K562 (cell line): ENCODE measurements around the gene ENDOD1. TPM values are rescaled to one million over a fixed set of nuclear protein-coding genes. Genes with fewer than 3 reads are reported as not detected.
A peak's percentile ranks its signal among the peaks of the same experiment; 100 is the strongest.

Source experiments
- ATAC-seq: fragments of 200-7000 bp; cut with Tn5 transposase; 3 replicates; pipeline ENCODE4 v1.9.1; 2020; ENCODE audit warnings: moderate library complexity
- BruUV-seq: library from RNA; stranded (reverse); fragments of 400-500 nt; replicated peaks from 2 replicates; lab custom pipeline; 2021; lab: Mats Ljungman, UMichigan
- CTCF ChIA-PET: fragments of 300-600 bp; formaldehyde crosslinking; extraction: SDS; loops from one replicate; lab custom pipeline; 2021; ENCODE audit warnings: low intra/inter-chr PET ratio; lab: Yijun Ruan, JAX
- POLR2A ChIA-PET: fragments of 300-600, 350-650 bp; sonication (Branson Sonifier 250); formaldehyde crosslinking; extraction: SDS; loops from one replicate; lab custom pipeline; 2021; ENCODE audit warnings: antibody characterized with exemption, inconsistent platforms; lab: Yijun Ruan, JAX
- DNase-seq, 4 experiments: peaks; one replicate each; pipeline versions ENCODE4 v3.0.0 to v3.0.0-alpha.2; 2011 to 2018; ENCODE audit warnings: low spot score in 3 of 4, mixed read lengths in 3 of 4; ENCODE audit errors: extremely low read depth in 1 of 4
- FAIRE-seq: peaks from 2 replicates; lab custom pipeline; 2011; peaks lifted over from hg19 to GRCh38; lab: Jason Lieb, UNC
- H2AFZ ChIP-seq: 2 replicates; pipeline ENCODE4 v1.6.0; 2011; ENCODE audit warnings: low read depth, low read length, control low read depth, inconsistent platforms
- H3K27ac ChIP-seq: fragments of 200-600 bp; 3 replicates; pipeline ENCODE4 v1.8.0; 2011; ENCODE audit warnings: low read depth, mild to moderate bottlenecking, control low read depth, inconsistent platforms, low read length, moderate library complexity, mixed read lengths; ENCODE audit errors: extremely low read depth
- H3K27me3 ChIP-seq, 2 experiments: fragments of 300-600 bp in 1 of 2; 2 replicates in 1 of 2; 3 replicates in 1 of 2; pipeline versions ENCODE4 v1.6.0 to v1.8.0; 2011; ENCODE audit warnings: inconsistent platforms in 2 of 2, low read length in 2 of 2, mild to moderate bottlenecking in 1 of 2, mixed read lengths in 1 of 2, moderate library complexity in 1 of 2; ENCODE audit not compliant: control insufficient read depth in 2 of 2, insufficient read depth in 2 of 2
- H3K36me3 ChIP-seq: fragments of 300-600 bp; 3 replicates; pipeline ENCODE4 v1.8.0; 2011; ENCODE audit warnings: mild to moderate bottlenecking, low read length, inconsistent platforms; ENCODE audit not compliant: control insufficient read depth, insufficient read depth
- H3K4me1 ChIP-seq, 2 experiments: fragments of 200-600 bp in 1 of 2; replicated peaks in 1 of 2; 2 replicates in 1 of 2; 3 replicates in 1 of 2; pipeline versions ENCODE4 v1.5.1 to v1.8.0; 2011; ENCODE audit warnings: inconsistent platforms in 2 of 2, low read length in 2 of 2, mild to moderate bottlenecking in 1 of 2, mixed read lengths in 1 of 2, moderate library complexity in 1 of 2; ENCODE audit not compliant: control insufficient read depth in 2 of 2, insufficient read depth in 2 of 2
- H3K4me2 ChIP-seq: 2 replicates; pipeline ENCODE4 v1.6.1; 2011; ENCODE audit warnings: low read length, control low read depth, inconsistent platforms, mixed read lengths; ENCODE audit not compliant: insufficient read depth
- H3K4me3 ChIP-seq: fragments of 200-600 bp; sonication (generic), shearing (Covaris generic); 2 replicates; pipeline ENCODE4 v1.5.1; 2016; ENCODE audit warnings: control low read depth, inconsistent platforms
- H3K79me2 ChIP-seq: fragments of 200-600 bp; 3 replicates; pipeline ENCODE4 v1.8.0; 2011; ENCODE audit warnings: low read length, inconsistent platforms; ENCODE audit not compliant: control insufficient read depth, insufficient read depth
- H3K9ac ChIP-seq, 2 experiments: 2 replicates each; pipeline versions ENCODE4 v1.6.0 to v1.6.1; 2011; ENCODE audit warnings: low read depth in 2 of 2, low read length in 2 of 2, control low read depth in 1 of 2, inconsistent platforms in 1 of 2, mild to moderate bottlenecking in 1 of 2, mixed read lengths in 1 of 2; ENCODE audit not compliant: insufficient read depth in 1 of 2
- H3K9me1 ChIP-seq: one replicate; pipeline ENCODE4 v1.6.0; 2011; ENCODE audit warnings: inconsistent platforms, mild to moderate bottlenecking, low read length, moderate library complexity; ENCODE audit not compliant: control insufficient read depth, insufficient read depth
- H3K9me3 ChIP-seq: replicated peaks from 2 replicates; pipeline ENCODE4 v1.5.1; 2011; ENCODE audit warnings: low read depth, low read length, inconsistent platforms; ENCODE audit not compliant: control insufficient read depth, insufficient read depth
- H4K20me1 ChIP-seq: replicated peaks from 2 replicates; pipeline ENCODE4 v1.6.1; 2011; ENCODE audit warnings: low read length, inconsistent platforms, mixed read lengths; ENCODE audit not compliant: control insufficient read depth, insufficient read depth
- CGGBP1 ChIP-seq: fragments of 250-450 bp; sonication (Bioruptor Pico); IDR thresholded peaks from 2 replicates; pipeline ENCODE4 v1.9.0; 2021; ENCODE audit warnings: mild to moderate bottlenecking
- CTCF ChIP-seq, 3 experiments: IDR thresholded peaks in 2 of 3; conservative IDR thresholded peaks in 1 of 3; 2 replicates each; pipeline ENCODE4 v1.5.1; 2011 to 2012; ENCODE audit warnings: low read length in 3 of 3, mild to moderate bottlenecking in 3 of 3, control low read depth in 2 of 3, improper control_type of control experiment in 1 of 3, inconsistent platforms in 1 of 3, low read depth in 1 of 3, mixed read lengths in 1 of 3, moderate library complexity in 1 of 3; ENCODE audit not compliant: insufficient read depth in 2 of 3
- FOXK2 ChIP-seq, 2 experiments: fragments of 450-650 bp; IDR thresholded peaks in 1 of 2; conservative IDR thresholded peaks in 1 of 2; 2 replicates each; pipeline ENCODE4 v1.6.1; 2016; ENCODE audit warnings: low read depth in 2 of 2, mild to moderate bottlenecking in 1 of 2
- GTF2F1 ChIP-seq: IDR thresholded peaks from 2 replicates; pipeline ENCODE4 v1.6.1; 2011; ENCODE audit warnings: low read depth, low read length, improper control_type of control experiment
- HMG20A ChIP-seq: fragments of 450-650 bp; formaldehyde crosslinking; conservative IDR thresholded peaks from 2 replicates; pipeline ENCODE4 v1.4.0; 2020; ENCODE audit warnings: mild to moderate bottlenecking, mixed read lengths
- HMG20B ChIP-seq: fragments of 250-450 bp; sonication (Bioruptor Pico); IDR thresholded peaks from 2 replicates; pipeline ENCODE4 v1.5.0; 2021; ENCODE audit warnings: mild to moderate bottlenecking
- KHSRP ChIP-seq: fragments of 450-650 bp; IDR thresholded peaks from 2 replicates; pipeline ENCODE4 v1.6.1; 2017
- MCM2 ChIP-seq: fragments of 450-650 bp; IDR thresholded peaks from 2 replicates; pipeline ENCODE4 v1.6.1; 2017; ENCODE audit warnings: low read depth, mild to moderate bottlenecking
- MCM3 ChIP-seq: fragments of 450-650 bp; IDR thresholded peaks from 2 replicates; pipeline ENCODE4 v1.6.1; 2016
- SNRNP70 ChIP-seq: fragments of 200-400 bp; formaldehyde crosslinking; optimal IDR thresholded peaks from 2 replicates; pipeline ENCODE3; 2017; ENCODE audit warnings: low read depth, low read length
- SRF ChIP-seq, 2 experiments: fragments of 250-450, 450-650 bp in 1 of 2; sonication (Bioruptor Pico) in 1 of 2; sonication (generic) in 1 of 2; formaldehyde crosslinking; IDR thresholded peaks; 2 replicates each; pipeline versions ENCODE4 v1.5.0 to v1.5.1; 2020 to 2022; ENCODE audit warnings: mild to moderate bottlenecking in 1 of 2, missing genetic modification reagents in 1 of 2
- ZC3H11A ChIP-seq: IDR thresholded peaks from 2 replicates; pipeline ENCODE4 v1.6.1; 2012; ENCODE audit warnings: low read depth, low read length, improper control_type of control experiment
- ZC3H8 ChIP-seq: fragments of 450-650 bp; IDR thresholded peaks from 2 replicates; pipeline ENCODE4 v1.6.1; 2017
- ZKSCAN1 ChIP-seq: fragments of 150-350 bp; IDR thresholded peaks from 2 replicates; pipeline ENCODE4 v1.6.1; 2016; ENCODE audit warnings: low read depth, low read length
- ZNF695 ChIP-seq: fragments of 450-650 bp; formaldehyde crosslinking; IDR thresholded peaks from 2 replicates; pipeline ENCODE4 v1.4.0; 2020; ENCODE audit warnings: mild to moderate bottlenecking, moderate library complexity
- ZNF830 ChIP-seq: fragments of 250-450 bp; sonication (Bioruptor Pico); IDR thresholded peaks from 2 replicates; pipeline ENCODE4 v1.5.0; 2021; ENCODE audit warnings: mild to moderate bottlenecking
- WGBS: fragments of 100-300 bp; shearing (Covaris generic); methylation state at CpG from one replicate; pipeline ENCODE4 v1.1.6; 2016; ENCODE audit warnings: low coverage, mixed read lengths; ENCODE audit not compliant: insufficient coverage; ENCODE audit errors: missing lambda C conversion rate; 5-methylcytosine and 5-hydroxymethylcytosine counted together
- in situ Hi-C: fragments of 300-500 bp; cut with MboI; formaldehyde crosslinking; loops from 4 replicates; pipeline ENCODE4 v1.15.0; 2018; ENCODE audit warnings: inconsistent platforms, mixed read lengths
- intact Hi-C: fragments of 100-400 bp; cut with micrococcal nuclease; formaldehyde crosslinking; loops from 2 replicates; pipeline ENCODE4 v1.14.2; 2022
- polyA plus RNA-seq, 8 experiments: library from polyadenylated mRNA; depleted of rRNA in 4 of 8; stranded (reverse) in 5 of 8; unstranded in 3 of 8; fragments of >200 nt; fragmentation: Nextera tagmentation in 2 of 8; fragmentation: Illumina TruSeq in 1 of 8; extraction: Ambion mirVana in 2 of 8; extraction: Trizol in 1 of 8; gene quantifications; 2 replicates each; pipeline versions ENCODE4 v1.2.1 to v1.2.3, GENCODE V29; 2011 to 2014; ENCODE audit warnings: inconsistent platforms in 1 of 8, missing spikeins in 1 of 8
- total RNA-seq, 7 experiments: library from RNA; depleted of rRNA in 6 of 7; stranded (reverse); fragments of >200 nt in 6 of 7; fragmentation: Illumina TruSeq in 2 of 7; extraction: Trizol in 2 of 7; gene quantifications; 2 replicates each; pipeline versions ENCODE4 v1.2.1 to v1.2.3, GENCODE V29; 2011 to 2021; ENCODE audit warnings: low replicate concordance in 1 of 7
- TF ChIP-seq, protein P1 (sequence below): fragments of 250-450 bp; sonication (Bioruptor Pico); IDR thresholded peaks from 2 replicates; pipeline ENCODE4 v1.5.0; 2020; ENCODE audit warnings: mild to moderate bottlenecking, borderline replicate concordance
- TF ChIP-seq, protein P2 (sequence below): fragments of 450-650 bp; IDR thresholded peaks from 2 replicates; pipeline ENCODE4 v1.6.1; 2016; ENCODE audit warnings: borderline replicate concordance

Gene ENDOD1
- total and polyA plus RNA-seq, 9 of the 15 experiments (the other 6 are each of a cell fraction or from before 2014, with no cell fraction given), result 4.2 to 11.8 (median 9.3) TPM

DNA sequence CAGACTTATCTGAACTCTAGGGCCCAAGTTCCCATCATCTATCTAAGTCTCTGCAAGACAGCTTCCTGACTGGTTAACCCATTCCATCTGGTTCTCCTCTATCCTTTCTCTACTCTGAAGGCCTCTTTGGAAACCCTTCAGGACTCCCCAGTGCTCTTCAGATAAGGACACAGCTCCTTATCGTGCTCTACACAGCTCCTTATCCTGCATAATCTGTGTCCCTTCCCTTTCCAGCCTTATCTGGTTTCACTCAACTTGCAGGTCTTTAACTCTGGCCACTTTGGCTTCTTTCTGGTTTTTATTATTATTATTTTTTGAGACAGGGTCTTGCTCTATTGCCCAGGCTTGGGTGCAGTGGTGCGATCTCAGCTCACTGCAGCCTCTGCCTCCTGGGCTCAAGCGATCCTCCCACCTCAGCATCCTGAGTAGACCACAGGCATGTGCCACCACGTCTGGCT lies 10.6 kb downstream of the ENDOD1 start:
- peak; percentile 82 for ATAC-seq
- peak; percentile 98 for FAIRE-seq
- Histone ChIP-seq H3K9me1 (no peaks in the 10 kb centered on the region), H3K79me2 (peaks cover 6% of the 10 kb centered on the region; the same call in 1 of the 3 replicates), H3K4me2 (peak overlapping the region; percentile 28; the same call in 1 of the 2 replicates), H3K27ac (0 out of 3 replicates have a peak overlapping the region, but pooled peaks have one; percentile 2), H3K36me3 (no peaks in the 10 kb centered on the region; the same call in 2 of the 3 replicates), H3K4me1 (peaks cover 6 to 43% of the 10 kb centered on the region in 2 experiments; a peak in 4 of 5 replicates), H3K9me3 (no peaks in the 10 kb centered on the region), H3K4me3 (no peak overlapping the region), H4K20me1 (no peaks in the 10 kb centered on the region), H2AFZ (no peak overlapping the region), H3K27me3 (no peaks in the 10 kb centered on the region), H3K9ac (no peak overlapping the region)
- in situ Hi-C loops, result no loop called here
- BruUV-seq, result no TSS peak
- CTCF ChIA-PET, result no interaction called here
- 13% methylated on average over 4 of the region's 4 CpGs for WGBS
- DNase-seq, result peak; percentile 75 to 88 (median 78)
- POLR2A ChIA-PET, result interaction anchor here (2.0 to 6.1 kb wide), 2 partner anchors 8 to 9 kb away, joined by 12 to 37 read pairs; partner anchors contain the start of gene ENDOD1
- intact Hi-C loops, result loop anchor here (5.0 kb wide), 1 partner anchor 47 kb away; no protein-coding TSS in a partner anchor
- TF ChIP-seq CGGBP1 (CRISPR knock-in tag) (no peak), ZNF695 (CRISPR knock-in tag) (no peak), GTF2F1 (no peak), KHSRP (no peak; the same call in 1 of the 2 replicates), ZKSCAN1 (no peak), MCM3 (no peak), CTCF (IDR thresholded peaks at IDR 0.05 in 2 of 3, conservative IDR thresholded peaks at IDR 0.05 in 1 of 3; ENCODE audit: insufficient read depth in 2 of 3, low read depth in 1 of 3, low read length in 3 of 3) (no peak), FOXK2 (conservative IDR thresholded peaks at IDR 0.05 in 1 of 2, IDR thresholded peaks at IDR 0.05 in 1 of 2; ENCODE audit: low read depth in 2 of 2) (no peak), ZC3H11A (no peak), MCM2 (no peak), ZC3H8 (no peak), SRF (CRISPR knock-in tag; IDR thresholded peaks at IDR 0.05) (peak in 1 of 2 experiments; percentile 33; a peak in 1 of 4 replicates), HMG20B (CRISPR knock-in tag) (no peak), ZNF830 (no peak), HMG20A (CRISPR knock-in tag) (no peak), SNRNP70 (no peak)
- TF ChIP-seq, protein P1, sequence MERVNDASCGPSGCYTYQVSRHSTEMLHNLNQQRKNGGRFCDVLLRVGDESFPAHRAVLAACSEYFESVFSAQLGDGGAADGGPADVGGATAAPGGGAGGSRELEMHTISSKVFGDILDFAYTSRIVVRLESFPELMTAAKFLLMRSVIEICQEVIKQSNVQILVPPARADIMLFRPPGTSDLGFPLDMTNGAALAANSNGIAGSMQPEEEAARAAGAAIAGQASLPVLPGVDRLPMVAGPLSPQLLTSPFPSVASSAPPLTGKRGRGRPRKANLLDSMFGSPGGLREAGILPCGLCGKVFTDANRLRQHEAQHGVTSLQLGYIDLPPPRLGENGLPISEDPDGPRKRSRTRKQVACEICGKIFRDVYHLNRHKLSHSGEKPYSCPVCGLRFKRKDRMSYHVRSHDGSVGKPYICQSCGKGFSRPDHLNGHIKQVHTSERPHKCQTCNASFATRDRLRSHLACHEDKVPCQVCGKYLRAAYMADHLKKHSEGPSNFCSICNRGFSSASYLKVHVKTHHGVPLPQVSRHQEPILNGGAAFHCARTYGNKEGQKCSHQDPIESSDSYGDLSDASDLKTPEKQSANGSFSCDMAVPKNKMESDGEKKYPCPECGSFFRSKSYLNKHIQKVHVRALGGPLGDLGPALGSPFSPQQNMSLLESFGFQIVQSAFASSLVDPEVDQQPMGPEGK, result no peak
- TF ChIP-seq, protein P2, sequence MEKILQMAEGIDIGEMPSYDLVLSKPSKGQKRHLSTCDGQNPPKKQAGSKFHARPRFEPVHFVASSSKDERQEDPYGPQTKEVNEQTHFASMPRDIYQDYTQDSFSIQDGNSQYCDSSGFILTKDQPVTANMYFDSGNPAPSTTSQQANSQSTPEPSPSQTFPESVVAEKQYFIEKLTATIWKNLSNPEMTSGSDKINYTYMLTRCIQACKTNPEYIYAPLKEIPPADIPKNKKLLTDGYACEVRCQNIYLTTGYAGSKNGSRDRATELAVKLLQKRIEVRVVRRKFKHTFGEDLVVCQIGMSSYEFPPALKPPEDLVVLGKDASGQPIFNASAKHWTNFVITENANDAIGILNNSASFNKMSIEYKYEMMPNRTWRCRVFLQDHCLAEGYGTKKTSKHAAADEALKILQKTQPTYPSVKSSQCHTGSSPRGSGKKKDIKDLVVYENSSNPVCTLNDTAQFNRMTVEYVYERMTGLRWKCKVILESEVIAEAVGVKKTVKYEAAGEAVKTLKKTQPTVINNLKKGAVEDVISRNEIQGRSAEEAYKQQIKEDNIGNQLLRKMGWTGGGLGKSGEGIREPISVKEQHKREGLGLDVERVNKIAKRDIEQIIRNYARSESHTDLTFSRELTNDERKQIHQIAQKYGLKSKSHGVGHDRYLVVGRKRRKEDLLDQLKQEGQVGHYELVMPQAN, result no peak
